Measurements from ENCODE around the gene IQSEC3.

Gene IQSEC3

GRCh38 chr12:195951-196350 lies 129.4 kb downstream of the IQSEC3 start:
- TF ChIP-seq EZH2phosphoT487 (IDR thresholded peaks at IDR 0.05; ENCODE audit: borderline replicate concordance): no peak
- Histone ChIP-seq H3F3A (ENCODE audit: low read depth) (no peaks in the 10 kb centered on the region), H4K20me1 (ENCODE audit: insufficient read depth, low read length, poor library complexity, severe bottlenecking) (no peaks in the 10 kb centered on the region), H3K9ac (ENCODE audit: low read depth, low read length, poor library complexity, severe bottlenecking) (no peak overlapping the region), H2AFZ (ENCODE audit: low read length) (no peak overlapping the region), H3K4me3 (ENCODE audit: low read length, poor library complexity, severe bottlenecking) (no peak overlapping the region), H3K9me2 (replicated peaks; ENCODE audit: low read depth, low read length) (no peaks in the 10 kb centered on the region), H3K4me1 (ENCODE audit: insufficient read depth, low read length, poor library complexity, severe bottlenecking) (no peaks in the 10 kb centered on the region), H3K9me3 (ENCODE audit: insufficient read depth, low read depth, low read length) (no peaks in the 10 kb centered on the region), H3K27me3 (ENCODE audit: insufficient read depth, low read length, poor library complexity, severe bottlenecking) (no peaks in the 10 kb centered on the region), H3K4me2 (ENCODE audit: low read depth, low read length, poor library complexity, severe bottlenecking) (no peak overlapping the region), H3K79me2 (ENCODE audit: insufficient read depth, low read length) (no peaks in the 10 kb centered on the region), H3K36me3 (ENCODE audit: insufficient read depth, low read length) (no peaks in the 10 kb centered on the region)

- Histone ChIP-seq H3K9ac (ENCODE audit: low read depth, low read length, poor library complexity, severe bottlenecking) (no peak overlapping the region), H3K9me2 (replicated peaks; ENCODE audit: low read depth, low read length) (no peaks in the 10 kb centered on the region), H3K9me3 (ENCODE audit: insufficient read depth, low read depth, low read length) (no peaks in the 10 kb centered on the region), H2AFZ (ENCODE audit: low read length) (no peak overlapping the region), H3K4me1 (ENCODE audit: insufficient read depth, low read length, poor library complexity, severe bottlenecking) (no peaks in the 10 kb centered on the region), H3F3A (ENCODE audit: low read depth) (no peaks in the 10 kb centered on the region), H3K79me2 (ENCODE audit: insufficient read depth, low read length) (no peaks in the 10 kb centered on the region), H4K20me1 (ENCODE audit: insufficient read depth, low read length, poor library complexity, severe bottlenecking) (no peaks in the 10 kb centered on the region), H3K4me2 (ENCODE audit: low read depth, low read length, poor library complexity, severe bottlenecking) (no peak overlapping the region), H3K4me3 (ENCODE audit: low read length, poor library complexity, severe bottlenecking) (no peak overlapping the region), H3K36me3 (ENCODE audit: insufficient read depth, low read length) (no peaks in the 10 kb centered on the region), H3K27me3 (ENCODE audit: insufficient read depth, low read length, poor library complexity, severe bottlenecking) (no peaks in the 10 kb centered on the region)
- no peak for TF ChIP-seq EZH2phosphoT487 (IDR thresholded peaks at IDR 0.05; ENCODE audit: borderline replicate concordance)
- TF ChIP-seq CTCF (conservative IDR thresholded peaks at IDR 0.05; ENCODE audit: low read length): no peak
Observed at GRCh38 chr12:196436-196835, 129.9 kb downstream of the IQSEC3 start.

- no peaks in the 10 kb centered on the region for H3F3A ChIP-seq (ENCODE audit: low read depth)
- H3K4me1 ChIP-seq (ENCODE audit: insufficient read depth, low read length, poor library complexity, severe bottlenecking): no peaks in the 10 kb centered on the region
- no peak overlapping the region for H2AFZ ChIP-seq (ENCODE audit: low read length)
- H3K4me2 ChIP-seq (ENCODE audit: low read depth, low read length, poor library complexity, severe bottlenecking): no peak overlapping the region
- no peaks in the 10 kb centered on the region for H4K20me1 ChIP-seq (ENCODE audit: insufficient read depth, low read length, poor library complexity, severe bottlenecking)
- no peak overlapping the region for H3K9ac ChIP-seq (ENCODE audit: low read depth, low read length, poor library complexity, severe bottlenecking)
- H3K36me3 ChIP-seq (ENCODE audit: insufficient read depth, low read length): no peaks in the 10 kb centered on the region
- no peaks in the 10 kb centered on the region for H3K27me3 ChIP-seq (ENCODE audit: insufficient read depth, low read length, poor library complexity, severe bottlenecking)
- H3K4me3 ChIP-seq (ENCODE audit: low read length, poor library complexity, severe bottlenecking): no peak overlapping the region
- TF ChIP-seq CTCF (conservative IDR thresholded peaks at IDR 0.05; ENCODE audit: low read length): no peak
- no peak for TF ChIP-seq EZH2phosphoT487 (IDR thresholded peaks at IDR 0.05; ENCODE audit: borderline replicate concordance)
- no peaks in the 10 kb centered on the region for H3K79me2 ChIP-seq (ENCODE audit: insufficient read depth, low read length)
- no peaks in the 10 kb centered on the region for H3K9me2 ChIP-seq (replicated peaks; ENCODE audit: low read depth, low read length)
- no peaks in the 10 kb centered on the region for H3K9me3 ChIP-seq (ENCODE audit: insufficient read depth, low read depth, low read length)
Observed at GRCh38 chr12:197347-197746, 130.8 kb downstream of the IQSEC3 start.

GRCh38 chr12:197911-198695 lies 131.5 kb downstream of the IQSEC3 start:
- no peak overlapping the region for H2AFZ ChIP-seq (ENCODE audit: low read length)
- H3K4me3 ChIP-seq (ENCODE audit: low read length, poor library complexity, severe bottlenecking): no peak overlapping the region
- H3K4me2 ChIP-seq (ENCODE audit: low read depth, low read length, poor library complexity, severe bottlenecking): no peak overlapping the region
- no peaks in the 10 kb centered on the region for H3K36me3 ChIP-seq (ENCODE audit: insufficient read depth, low read length)
- H3K9ac ChIP-seq (ENCODE audit: low read depth, low read length, poor library complexity, severe bottlenecking): no peak overlapping the region
- no peaks in the 10 kb centered on the region for H3K9me2 ChIP-seq (replicated peaks; ENCODE audit: low read depth, low read length)
- no peaks in the 10 kb centered on the region for H3K9me3 ChIP-seq (ENCODE audit: insufficient read depth, low read depth, low read length)
- no peaks in the 10 kb centered on the region for H3K27me3 ChIP-seq (ENCODE audit: insufficient read depth, low read length, poor library complexity, severe bottlenecking)
- TF ChIP-seq CTCF (conservative IDR thresholded peaks at IDR 0.05; ENCODE audit: low read length) (no peak), EZH2phosphoT487 (IDR thresholded peaks at IDR 0.05; ENCODE audit: borderline replicate concordance) (no peak)
- no peaks in the 10 kb centered on the region for H3K79me2 ChIP-seq (ENCODE audit: insufficient read depth, low read length)
- no peaks in the 10 kb centered on the region for H3F3A ChIP-seq (ENCODE audit: low read depth)
- no peaks in the 10 kb centered on the region for H3K4me1 ChIP-seq (ENCODE audit: insufficient read depth, low read length, poor library complexity, severe bottlenecking)
- no peaks in the 10 kb centered on the region for H4K20me1 ChIP-seq (ENCODE audit: insufficient read depth, low read length, poor library complexity, severe bottlenecking)

Measured in Loucy (cell line).